ENCODE data around the gene MEIS2.

Gene MEIS2

GRCh38 chr15:36877796-36878683 lies 222.3 kb downstream of the MEIS2 start:
- no peak for DNase-seq (ENCODE audit: low read depth)

GRCh38 chr15:36877294-36877693 lies 223.1 kb downstream of the MEIS2 start:
- no peak for DNase-seq (ENCODE audit: low read depth)

- DNase-seq (ENCODE audit: low read depth): no peak
Observed at GRCh38 chr15:36875740-36876334, 224.5 kb downstream of the MEIS2 start.

GRCh38 chr15:36874930-36875329 lies 225.4 kb downstream of the MEIS2 start:
- no peak for DNase-seq (ENCODE audit: low read depth)

- no peak for DNase-seq (ENCODE audit: low read depth)
Observed at GRCh38 chr15:36867436-36867835, 232.9 kb downstream of the MEIS2 start.

- no peak for DNase-seq (ENCODE audit: low read depth)
Observed at GRCh38 chr15:36866896-36867295, 233.5 kb downstream of the MEIS2 start.

- no peak for DNase-seq (ENCODE audit: low read depth)
Observed at GRCh38 chr15:36863570-36863969, 236.8 kb downstream of the MEIS2 start.

- DNase-seq (ENCODE audit: low read depth): no peak
Observed at GRCh38 chr15:36860792-36861191, 239.6 kb downstream of the MEIS2 start.

- no peak for DNase-seq (ENCODE audit: low read depth)
Observed at GRCh38 chr15:36858423-36858822, 241.9 kb downstream of the MEIS2 start.

GRCh38 chr15:36856339-36856973 lies 243.9 kb downstream of the MEIS2 start:
- DNase-seq (ENCODE audit: low read depth): no peak

GRCh38 chr15:36850864-36851263 lies 249.5 kb downstream of the MEIS2 start:
- no peak for DNase-seq (ENCODE audit: low read depth)

- DNase-seq (ENCODE audit: low read depth): no peak
Observed at GRCh38 chr15:36845270-36845669, 255.1 kb downstream of the MEIS2 start.

- no peak for DNase-seq (ENCODE audit: low read depth)
Observed at GRCh38 chr15:36844534-36844998, 255.8 kb downstream of the MEIS2 start.

GRCh38 chr15:36843822-36844221 lies 256.5 kb downstream of the MEIS2 start:
- DNase-seq (ENCODE audit: low read depth): no peak

GRCh38 chr15:36841193-36841592 lies 259.2 kb downstream of the MEIS2 start:
- DNase-seq (ENCODE audit: low read depth): no peak
